ENCODE measurements around the gene PCLO.

DNA sequence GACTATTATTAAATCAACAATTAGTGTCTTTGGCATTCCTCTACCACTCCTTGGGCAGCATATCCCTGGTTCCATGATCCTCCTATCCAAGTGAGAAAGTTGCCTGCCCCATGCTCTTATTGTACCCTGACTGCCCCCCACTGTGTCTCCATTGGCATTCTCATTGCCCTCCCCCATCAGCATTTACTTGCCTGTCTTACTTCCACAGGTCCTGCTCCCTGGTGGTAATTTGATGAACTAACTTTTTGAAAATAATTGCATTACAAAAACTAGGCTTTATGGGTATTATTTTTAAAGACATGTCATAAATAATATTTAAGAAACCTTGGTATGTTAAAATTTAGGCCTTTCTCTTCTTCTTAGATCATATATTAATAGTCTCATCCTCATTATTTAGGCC is 346.4 kb downstream of the PCLO start:
- no peak for TF ChIP-seq ESRRB (CRISPR knock-in tag; IDR thresholded peaks at IDR 0.05; ENCODE audit: borderline replicate concordance)
- no peak for TF ChIP-seq TARDBP (IDR thresholded peaks at IDR 0.05)
- TF ChIP-seq ZNF41 (CRISPR knock-in tag; conservative IDR thresholded peaks at IDR 0.05) = no peak
- TF ChIP-seq HDAC6 (IDR thresholded peaks at IDR 0.05; ENCODE audit: low read depth, low read length) = no peak
- TF ChIP-seq RCOR1 (IDR thresholded peaks at IDR 0.05; ENCODE audit: borderline replicate concordance in 1 of 2, low read depth in 2 of 2, low read length in 2 of 2) = no peak
- TF ChIP-seq THAP7 (CRISPR knock-in tag; IDR thresholded peaks at IDR 0.05) = no peak
- TF ChIP-seq HNRNPLL (IDR thresholded peaks at IDR 0.05; ENCODE audit: low read depth, low read length, poor library complexity, severe bottlenecking) = no peak
